Measurements from ENCODE around the gene KRT35.

Gene KRT35

GRCh38 chr17:41486809-41487530 lies 6.0 kb upstream of the KRT35 start:
- peak in 1 of 4 experiments; percentile 14 for DNase-seq

GRCh38 chr17:41486316-41486715 lies 5.4 kb upstream of the KRT35 start:
- no peak for DNase-seq

- DNase-seq = no peak
These were observed 4.3 kb upstream of the KRT35 start for GRCh38 chr17:41484920-41485904.

GRCh38 chr17:41483991-41484826 lies 3.3 kb upstream of the KRT35 start:
- no peak for DNase-seq

DNA sequence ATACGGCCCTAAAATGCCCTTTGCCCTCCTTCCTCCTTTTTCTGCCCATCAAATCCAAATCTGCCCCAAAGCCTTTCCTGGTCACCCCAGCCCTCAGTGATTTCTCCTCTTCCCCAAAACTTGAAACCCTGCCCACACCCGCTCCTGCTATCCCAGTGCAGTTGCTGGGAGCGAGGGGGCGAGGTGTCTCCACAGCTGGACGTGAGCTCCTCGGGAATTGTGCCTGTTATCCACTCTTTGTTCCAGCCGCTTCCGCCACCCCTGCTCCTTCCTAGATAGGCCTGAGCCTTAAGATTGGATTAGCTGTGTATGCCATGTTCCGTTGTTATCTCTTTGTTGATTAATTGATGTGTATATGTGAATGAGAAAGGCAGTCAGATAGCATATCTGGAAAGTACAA lies 2.6 kb upstream of the KRT35 start:
- DNase-seq = no peak

- DNase-seq = no peak
These were observed 370 bp downstream of the KRT35 start for GRCh38 chr17:41480581-41480980.

DNA sequence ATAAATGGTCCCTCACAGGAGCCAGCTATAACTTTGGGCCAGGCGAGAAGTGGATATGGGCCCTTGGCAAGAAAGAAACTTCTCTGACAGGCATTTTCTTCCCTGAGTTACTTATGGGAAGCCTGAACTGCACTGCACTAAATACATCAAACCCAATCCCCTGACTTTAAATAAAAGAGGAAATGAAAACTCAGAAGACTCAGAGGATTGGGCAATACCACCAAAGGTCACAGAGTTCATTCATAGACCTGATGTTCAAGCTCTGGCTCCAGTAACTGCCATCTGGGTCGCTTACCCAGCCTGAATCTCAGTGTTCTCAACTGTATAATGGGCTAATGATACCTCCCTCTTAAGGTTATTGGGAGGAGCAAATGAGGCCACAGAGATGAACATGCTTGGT lies 815 bp downstream of the KRT35 start:
- no peak for DNase-seq

DNA sequence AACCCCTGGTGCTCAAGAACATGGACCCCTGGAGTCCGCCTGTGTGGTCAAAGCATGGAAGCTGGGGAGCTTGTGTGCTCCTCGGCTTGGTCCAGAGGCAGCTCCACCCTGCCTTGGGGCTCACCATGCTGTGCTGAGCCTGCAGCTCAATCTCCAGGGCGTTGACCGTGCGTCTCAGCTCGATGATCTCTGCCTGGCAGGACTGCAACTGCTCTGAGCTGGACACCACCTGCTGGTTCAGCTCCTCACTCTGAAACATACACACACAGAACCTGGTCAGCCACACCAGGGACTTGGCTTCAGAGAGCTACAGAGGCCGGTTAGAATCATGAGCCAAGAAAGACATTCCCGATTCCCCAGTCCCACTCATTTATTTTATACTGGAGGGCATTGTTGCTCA lies 2.7 kb downstream of the KRT35 start:
- no peak for DNase-seq

DNA sequence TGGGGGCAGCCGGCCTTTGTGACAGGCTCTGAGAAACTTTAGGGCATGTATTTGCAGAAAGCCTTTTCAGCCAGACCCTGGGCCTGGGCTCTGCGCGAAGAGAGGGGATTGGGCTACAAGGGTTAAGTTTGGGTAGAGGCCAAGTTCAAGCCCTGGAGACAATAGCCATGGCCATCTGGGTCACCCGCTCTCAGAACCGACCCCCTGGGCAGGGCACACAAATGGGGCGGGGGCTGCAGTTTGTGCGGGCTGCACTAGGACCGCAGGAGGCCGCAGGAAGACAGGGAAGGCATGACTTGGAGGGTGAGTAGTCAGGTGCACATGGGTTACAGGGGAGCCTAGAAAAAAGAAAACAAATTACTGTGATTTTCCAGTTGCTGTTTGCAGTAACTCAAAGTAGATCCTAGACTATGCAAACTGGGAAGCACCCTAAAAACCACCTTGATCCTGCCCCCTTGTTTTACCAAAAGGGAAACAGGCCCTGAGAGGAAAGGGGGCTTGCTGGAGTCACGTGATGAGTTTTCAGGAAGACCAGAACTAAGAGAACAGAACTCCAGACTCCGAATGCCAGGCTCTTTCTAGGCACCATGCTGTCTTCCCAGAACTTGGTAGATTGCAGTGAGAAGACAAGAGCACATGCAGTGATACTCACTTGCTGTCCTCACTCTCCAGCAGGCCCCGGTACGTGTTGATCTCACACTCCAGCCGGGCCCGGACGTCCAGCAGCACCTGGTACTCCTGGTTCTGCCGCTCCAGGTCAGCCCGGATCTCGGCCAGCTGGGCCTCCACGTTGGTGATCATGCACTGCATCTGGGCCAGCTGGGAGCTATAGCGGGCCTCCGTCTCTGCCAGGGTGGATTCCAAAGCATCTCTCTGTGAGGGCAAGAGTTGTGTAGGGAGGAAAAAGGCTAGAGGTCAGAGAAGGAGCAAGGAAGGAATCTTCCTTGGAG lies 3.8 kb downstream of the KRT35 start:
- no peak for DNase-seq

- no peak for DNase-seq
These were observed 5.5 kb downstream of the KRT35 start for GRCh38 chr17:41475421-41475820.

- no peak for DNase-seq
These were observed 6.1 kb downstream of the KRT35 start for GRCh38 chr17:41474863-41475262.

DNA sequence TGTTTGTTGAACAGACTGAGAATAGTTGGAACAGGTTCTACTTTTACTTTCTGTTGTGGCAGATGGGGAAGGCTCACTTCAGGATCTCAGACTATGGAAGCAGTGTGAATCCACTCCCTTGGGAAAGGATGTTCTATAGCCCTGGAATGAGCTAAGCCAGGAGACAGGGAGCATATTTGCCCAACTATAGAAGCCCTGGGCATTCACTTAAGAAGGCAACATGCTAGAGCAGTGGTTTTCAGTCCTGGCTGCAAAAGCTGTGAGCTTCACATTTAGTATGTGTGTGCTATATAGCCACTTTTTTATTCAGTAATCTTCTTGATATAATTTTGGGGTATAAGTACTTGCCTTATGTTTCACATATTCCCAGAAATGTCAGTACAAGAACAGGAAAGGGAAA lies 12.6 kb downstream of the KRT35 start:
- DNase-seq = no peak

- no peak for DNase-seq
These were observed 13.4 kb downstream of the KRT35 start for GRCh38 chr17:41467561-41467960.

- DNase-seq = no peak
These were observed 14.0 kb downstream of the KRT35 start, which contains the start of gene KRT32 for GRCh38 chr17:41466988-41467387. Gene KRT32 (minus strand): TSS chr17:41467386. CDS start chr17:41467325, 61 bp downstream.

GRCh38 chr17:41464682-41465081 lies 16.3 kb downstream of the KRT35 start:
- DNase-seq = no peak

DNA sequence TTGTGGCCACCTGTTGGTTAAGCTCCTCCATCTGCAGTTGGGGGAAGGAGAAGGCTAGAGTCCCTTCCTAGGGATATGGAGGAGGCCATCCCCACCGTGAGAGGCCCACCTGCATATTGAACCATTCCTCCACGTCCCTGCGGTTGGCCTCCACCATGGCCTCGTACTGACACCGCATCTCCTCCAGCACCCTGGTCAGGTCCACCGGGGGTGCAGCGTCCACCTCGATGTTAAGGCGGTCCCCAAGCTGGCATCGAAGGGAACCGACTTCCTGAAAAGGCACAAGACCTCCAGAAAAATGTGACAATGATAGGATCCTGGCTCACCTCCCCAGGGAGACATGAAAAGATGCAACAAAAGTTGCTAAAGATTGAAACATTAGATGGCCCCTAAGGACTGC lies 16.8 kb downstream of the KRT35 start:
- DNase-seq = no peak

GRCh38 chr17:41463746-41464145 lies 17.2 kb downstream of the KRT35 start:
- no peak for DNase-seq

DNA sequence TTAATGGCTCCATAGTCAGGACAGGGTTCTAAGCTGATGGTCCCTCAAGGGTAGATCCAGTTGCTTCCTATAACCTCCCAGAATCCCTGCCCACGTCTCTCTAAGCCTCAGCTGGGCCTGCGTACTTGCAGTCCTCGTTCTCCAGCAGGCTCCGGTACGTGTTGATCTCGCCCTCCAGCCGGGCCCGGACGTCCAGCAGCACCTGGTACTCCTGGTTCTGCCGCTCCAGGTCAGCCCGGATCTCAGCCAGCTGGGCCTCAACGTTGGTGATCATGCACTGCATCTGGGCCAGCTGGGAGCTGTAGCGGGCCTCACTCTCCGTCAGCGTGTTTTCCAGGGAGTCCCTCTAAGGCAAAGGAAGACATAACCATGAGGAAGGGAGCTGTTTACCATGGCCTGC lies 18.2 kb downstream of the KRT35 start:
- no peak for DNase-seq

DNA sequence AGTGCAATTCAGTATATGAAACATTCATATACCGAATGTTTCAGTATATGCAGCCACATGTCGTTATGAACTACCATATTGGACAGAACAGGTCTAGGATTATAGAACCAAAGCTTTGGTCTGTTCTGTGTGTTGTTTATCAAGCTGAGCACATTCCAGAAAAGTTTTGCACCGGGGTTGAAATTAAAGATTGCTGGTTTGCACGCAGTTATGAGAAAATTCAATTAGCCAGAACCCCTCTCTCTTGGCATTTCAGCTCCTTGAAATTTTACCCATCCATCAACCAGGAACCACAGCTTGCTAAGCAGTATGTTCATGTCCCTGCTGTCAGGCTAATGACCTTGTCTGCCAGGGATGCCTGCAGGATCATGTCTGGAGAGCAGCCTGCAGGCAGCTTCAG lies 23.3 kb downstream of the KRT35 start:
- no peak for DNase-seq

GRCh38 chr17:41456204-41456603 lies 24.7 kb downstream of the KRT35 start:
- DNase-seq = no peak

- no peak for DNase-seq
These were observed 25.7 kb downstream of the KRT35 start for GRCh38 chr17:41455236-41455635.

- DNase-seq = no peak
These were observed 27.9 kb downstream of the KRT35 start for GRCh38 chr17:41453066-41453465.

Data from activated naive CD4-positive, alpha-beta T cell (primary cell).